ENCODE measurements around the gene ZNF593.

Gene ZNF593

GRCh38 chr1:26159743-26160039 is 10.0 kb upstream of the ZNF593 start:
- TF ChIP-seq, protein P1, sequence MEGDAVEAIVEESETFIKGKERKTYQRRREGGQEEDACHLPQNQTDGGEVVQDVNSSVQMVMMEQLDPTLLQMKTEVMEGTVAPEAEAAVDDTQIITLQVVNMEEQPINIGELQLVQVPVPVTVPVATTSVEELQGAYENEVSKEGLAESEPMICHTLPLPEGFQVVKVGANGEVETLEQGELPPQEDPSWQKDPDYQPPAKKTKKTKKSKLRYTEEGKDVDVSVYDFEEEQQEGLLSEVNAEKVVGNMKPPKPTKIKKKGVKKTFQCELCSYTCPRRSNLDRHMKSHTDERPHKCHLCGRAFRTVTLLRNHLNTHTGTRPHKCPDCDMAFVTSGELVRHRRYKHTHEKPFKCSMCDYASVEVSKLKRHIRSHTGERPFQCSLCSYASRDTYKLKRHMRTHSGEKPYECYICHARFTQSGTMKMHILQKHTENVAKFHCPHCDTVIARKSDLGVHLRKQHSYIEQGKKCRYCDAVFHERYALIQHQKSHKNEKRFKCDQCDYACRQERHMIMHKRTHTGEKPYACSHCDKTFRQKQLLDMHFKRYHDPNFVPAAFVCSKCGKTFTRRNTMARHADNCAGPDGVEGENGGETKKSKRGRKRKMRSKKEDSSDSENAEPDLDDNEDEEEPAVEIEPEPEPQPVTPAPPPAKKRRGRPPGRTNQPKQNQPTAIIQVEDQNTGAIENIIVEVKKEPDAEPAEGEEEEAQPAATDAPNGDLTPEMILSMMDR (IDR thresholded peaks at IDR 0.05; ENCODE audit: borderline replicate concordance, insufficient read depth, low read depth, low read length) = no peak
- H3K4me3 ChIP-seq (ENCODE audit: low read depth, low read length) = no peak overlapping the region

DNA sequence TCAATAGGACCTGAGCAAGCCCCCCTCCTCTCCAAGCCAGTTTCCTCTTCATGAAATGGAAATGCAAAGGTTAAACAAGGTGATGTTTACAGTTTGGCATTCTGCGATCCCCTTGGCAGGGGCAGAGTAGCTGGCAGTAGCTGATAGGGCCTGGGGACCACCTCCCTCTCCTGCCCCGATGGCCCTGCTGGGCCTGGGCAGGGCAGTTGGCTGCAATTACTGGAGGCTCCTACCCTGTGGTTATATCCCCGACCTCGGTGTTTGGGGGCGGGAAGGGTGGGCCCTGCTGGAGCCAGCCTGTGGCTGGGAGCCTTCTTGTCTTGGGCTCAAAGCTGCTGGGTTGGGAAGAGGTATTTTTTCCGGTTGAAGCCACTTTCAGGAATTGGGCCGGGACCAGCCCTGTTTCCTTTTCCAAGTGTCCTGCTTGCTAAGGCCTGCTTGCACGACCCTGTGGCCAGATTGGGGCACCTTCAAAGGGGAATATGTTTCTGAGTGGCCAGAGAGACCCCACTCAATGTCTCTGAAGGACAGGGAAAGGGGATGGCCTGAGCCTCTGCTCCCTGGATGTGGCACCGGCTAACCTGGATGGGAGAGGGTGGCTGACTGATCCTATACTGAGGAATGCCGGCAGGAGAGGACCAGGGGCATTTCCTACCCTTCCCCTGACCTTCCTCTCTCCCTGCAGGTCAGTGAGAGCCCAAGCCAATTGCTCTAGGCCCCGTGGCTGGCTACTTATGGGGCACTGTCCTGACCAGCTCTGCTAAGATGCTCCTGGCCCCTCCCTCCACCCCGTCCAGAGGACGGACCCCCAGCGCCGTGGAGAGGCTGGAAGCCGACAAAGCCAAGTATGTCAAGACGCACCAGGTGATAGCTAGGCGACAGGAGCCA is 8.9 kb upstream of the ZNF593 start:
- TF ChIP-seq, protein P1 (IDR thresholded peaks at IDR 0.05; ENCODE audit: borderline replicate concordance, insufficient read depth, low read depth, low read length) = no peak
- H3K4me3 ChIP-seq (ENCODE audit: low read depth, low read length) = no peak overlapping the region

DNA sequence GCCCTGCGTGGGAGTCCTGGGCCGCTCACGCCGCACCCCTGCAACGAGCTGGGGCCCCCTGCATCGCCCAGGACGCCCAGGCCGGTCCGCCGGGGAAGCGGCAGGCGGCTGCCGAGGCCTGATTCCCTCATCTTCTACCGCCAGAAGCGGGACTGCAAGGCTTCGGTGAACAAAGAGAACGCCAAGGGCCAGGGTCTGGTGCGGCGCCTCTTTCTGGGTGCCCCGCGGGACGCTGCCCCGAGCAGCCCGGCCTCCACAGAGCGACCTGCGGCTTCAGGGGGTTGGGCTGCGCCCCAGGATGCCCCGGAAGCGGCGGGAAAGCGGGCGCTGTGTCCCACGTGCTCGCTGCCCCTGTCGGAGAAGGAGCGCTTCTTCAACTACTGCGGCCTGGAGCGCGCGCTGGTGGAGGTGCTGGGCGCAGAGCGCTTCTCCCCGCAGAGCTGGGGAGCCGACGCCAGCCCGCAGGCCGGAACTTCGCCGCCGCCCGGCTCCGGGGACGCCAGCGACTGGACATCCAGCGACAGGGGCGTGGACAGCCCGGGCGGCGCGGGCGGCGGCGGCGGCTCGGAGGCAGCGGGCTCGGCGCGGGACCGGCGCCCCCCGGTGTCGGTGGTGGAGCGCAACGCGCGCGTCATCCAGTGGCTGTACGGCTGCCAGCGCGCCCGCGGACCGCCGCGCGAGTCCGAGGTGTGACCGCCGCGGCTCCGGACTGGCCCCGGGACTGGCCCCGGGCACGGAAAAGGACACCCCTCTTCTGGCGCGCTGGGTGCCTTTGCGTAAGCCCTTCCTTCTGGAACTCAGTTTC is 8.1 kb upstream of the ZNF593 start:
- H3K4me3 ChIP-seq (ENCODE audit: low read depth, low read length) = no peak overlapping the region
- TF ChIP-seq, protein P1 (IDR thresholded peaks at IDR 0.05; ENCODE audit: borderline replicate concordance, insufficient read depth, low read depth, low read length) = no peak

- no peak overlapping the region for H3K4me3 ChIP-seq (ENCODE audit: low read depth, low read length)
- TF ChIP-seq, protein P1 (IDR thresholded peaks at IDR 0.05; ENCODE audit: borderline replicate concordance, insufficient read depth, low read depth, low read length) = no peak
These were observed 7.4 kb upstream of the ZNF593 start for GRCh38 chr1:26162220-26162709.

- TF ChIP-seq, protein P1 (IDR thresholded peaks at IDR 0.05; ENCODE audit: borderline replicate concordance, insufficient read depth, low read depth, low read length) = no peak
- H3K4me3 ChIP-seq (ENCODE audit: low read depth, low read length) = no peak overlapping the region
These were observed 6.0 kb upstream of the ZNF593 start for GRCh38 chr1:26163684-26164035.

DNA sequence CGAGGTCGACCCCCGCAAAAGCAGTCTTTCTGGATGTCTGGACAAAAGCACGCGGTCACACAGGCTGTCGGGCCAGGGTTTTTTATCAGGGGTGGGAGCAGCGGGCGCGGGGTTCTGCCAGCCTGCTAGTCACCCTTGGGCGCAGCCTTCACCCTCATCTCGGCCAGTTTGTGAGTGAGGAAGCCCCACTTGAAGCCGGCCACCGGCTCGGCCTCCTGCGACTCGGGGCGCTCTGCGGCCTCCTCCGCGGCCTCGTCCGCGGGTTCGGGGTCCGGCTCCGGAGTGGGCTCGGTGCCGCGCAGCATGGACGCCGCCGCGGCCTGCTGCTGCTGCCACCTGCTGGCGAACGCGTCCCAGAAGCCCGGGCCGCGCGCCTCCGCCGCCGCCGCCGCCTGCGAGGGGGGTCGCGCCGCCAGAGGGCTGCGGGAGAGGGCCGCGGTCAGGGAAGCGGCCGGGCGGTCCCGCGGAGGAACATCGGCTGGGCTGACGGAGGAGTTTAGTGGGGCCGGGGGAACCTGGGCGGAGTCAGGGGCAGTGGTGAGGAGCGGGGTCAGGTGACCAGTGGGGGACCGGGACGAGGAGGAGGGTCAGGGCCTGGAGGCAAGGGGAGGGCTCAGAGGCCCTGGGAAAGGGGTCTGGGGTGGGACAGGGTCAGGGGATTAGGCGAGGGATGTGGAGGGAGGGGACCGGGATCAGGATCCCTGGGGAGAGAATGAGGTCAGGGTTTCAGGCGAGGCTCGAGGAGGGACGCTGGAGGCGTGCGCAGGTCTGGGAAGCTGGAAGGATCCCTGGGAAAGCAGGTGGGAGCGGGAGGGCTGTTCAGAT is 5.5 kb upstream of the ZNF593 start:
- no peak overlapping the region for H3K4me3 ChIP-seq (ENCODE audit: low read depth, low read length)
- TF ChIP-seq, protein P1 (IDR thresholded peaks at IDR 0.05; ENCODE audit: borderline replicate concordance, insufficient read depth, low read depth, low read length) = peak; percentile 78
